ENCODE measurements around the gene MADCAM1.

- no peak for TF ChIP-seq CTCF (IDR thresholded peaks at IDR 0.05)
- TF ChIP-seq POLR2A (IDR thresholded peaks at IDR 0.05): no peak
Measured at GRCh38 chr19:459724-460511, 36.4 kb upstream of the MADCAM1 start.

All from lower leg skin (tissue), 3 donors.